Karpas-422 (cell line): ENCODE data around the gene CSNK1D. TPM values are rescaled to one million over a fixed set of nuclear protein-coding genes. Genes with fewer than 3 reads are reported as not detected.
A peak's percentile ranks its signal among the peaks of the same experiment; 100 is the strongest.

Experiments
- DNase-seq: peaks from one replicate; pipeline ENCODE4 v3.0.0-alpha.2; 2015
- H2AFZ ChIP-seq: fragments of 200-600 bp; sonication (generic); 2 replicates; pipeline ENCODE4 v1.6.1; 2014; ENCODE audit warnings: antibody characterized with exemption, low read length, mixed read lengths
- H3K27ac ChIP-seq: fragments of 200-600 bp; sonication (generic); 2 replicates; pipeline ENCODE4 v1.5.1; 2014; ENCODE audit warnings: mild to moderate bottlenecking, low read length, moderate library complexity
- H3K27me3 ChIP-seq: fragments of 200-600 bp; sonication (generic); 2 replicates; pipeline ENCODE4 v1.6.1; 2014; ENCODE audit warnings: low read length, mixed read lengths
- H3K36me3 ChIP-seq: fragments of 200-600 bp; sonication (generic); 2 replicates; pipeline ENCODE4 v1.6.1; 2014; ENCODE audit warnings: low read length, mixed read lengths; ENCODE audit not compliant: insufficient read depth
- H3K4me1 ChIP-seq: fragments of 200-600 bp; sonication (generic); 2 replicates; pipeline ENCODE4 v1.6.1; 2014; ENCODE audit warnings: mild to moderate bottlenecking, low read length, mixed read lengths
- H3K4me2 ChIP-seq: fragments of 200-600 bp; sonication (generic); 2 replicates; pipeline ENCODE4 v1.6.1; 2014; ENCODE audit warnings: low read length, low read depth, mild to moderate bottlenecking; ENCODE audit not compliant: poor library complexity, severe bottlenecking
- H3K4me3 ChIP-seq: fragments of 200-600 bp; sonication (generic); 2 replicates; pipeline ENCODE4 v1.5.1; 2014; ENCODE audit warnings: mild to moderate bottlenecking, antibody characterized with exemption, low read length, mixed read lengths
- H3K79me2 ChIP-seq: fragments of 200-600 bp; sonication (generic); 2 replicates; pipeline ENCODE4 v1.6.1; 2014; ENCODE audit warnings: mild to moderate bottlenecking, low read length, mixed read lengths
- H3K9ac ChIP-seq: fragments of 200-600 bp; sonication (generic); 2 replicates; pipeline ENCODE4 v1.6.0; 2014; ENCODE audit warnings: low read length
- H3K9me2 ChIP-seq: fragments of 200-600 bp; sonication (generic), shearing (Covaris generic); replicated peaks from 2 replicates; pipeline ENCODE4 v1.6.0; 2014; ENCODE audit warnings: mild to moderate bottlenecking, low read length, moderate library complexity; ENCODE audit not compliant: insufficient read depth
- H3K9me3 ChIP-seq: fragments of 300-700, 200-600 bp; sonication (generic); 2 replicates; pipeline ENCODE4 v1.6.1; 2014; ENCODE audit warnings: low read length, mixed read lengths
- H4K20me1 ChIP-seq: fragments of 200-600 bp; sonication (generic); 2 replicates; pipeline ENCODE4 v1.6.1; 2014; ENCODE audit warnings: mild to moderate bottlenecking, antibody characterized with exemption, low read length, low read depth; ENCODE audit not compliant: insufficient read depth
- total RNA-seq: library from RNA; depleted of rRNA; stranded (reverse); fragments of >200 nt; shearing (Covaris generic); gene quantifications from 2 replicates; pipeline ENCODE4 v1.2.3, GENCODE V29; 2014; ENCODE audit warnings: low replicate concordance

The CSNK1D gene
- total RNA-seq, 1 experiment from 2014 or later: 30.6 TPM

DNA sequence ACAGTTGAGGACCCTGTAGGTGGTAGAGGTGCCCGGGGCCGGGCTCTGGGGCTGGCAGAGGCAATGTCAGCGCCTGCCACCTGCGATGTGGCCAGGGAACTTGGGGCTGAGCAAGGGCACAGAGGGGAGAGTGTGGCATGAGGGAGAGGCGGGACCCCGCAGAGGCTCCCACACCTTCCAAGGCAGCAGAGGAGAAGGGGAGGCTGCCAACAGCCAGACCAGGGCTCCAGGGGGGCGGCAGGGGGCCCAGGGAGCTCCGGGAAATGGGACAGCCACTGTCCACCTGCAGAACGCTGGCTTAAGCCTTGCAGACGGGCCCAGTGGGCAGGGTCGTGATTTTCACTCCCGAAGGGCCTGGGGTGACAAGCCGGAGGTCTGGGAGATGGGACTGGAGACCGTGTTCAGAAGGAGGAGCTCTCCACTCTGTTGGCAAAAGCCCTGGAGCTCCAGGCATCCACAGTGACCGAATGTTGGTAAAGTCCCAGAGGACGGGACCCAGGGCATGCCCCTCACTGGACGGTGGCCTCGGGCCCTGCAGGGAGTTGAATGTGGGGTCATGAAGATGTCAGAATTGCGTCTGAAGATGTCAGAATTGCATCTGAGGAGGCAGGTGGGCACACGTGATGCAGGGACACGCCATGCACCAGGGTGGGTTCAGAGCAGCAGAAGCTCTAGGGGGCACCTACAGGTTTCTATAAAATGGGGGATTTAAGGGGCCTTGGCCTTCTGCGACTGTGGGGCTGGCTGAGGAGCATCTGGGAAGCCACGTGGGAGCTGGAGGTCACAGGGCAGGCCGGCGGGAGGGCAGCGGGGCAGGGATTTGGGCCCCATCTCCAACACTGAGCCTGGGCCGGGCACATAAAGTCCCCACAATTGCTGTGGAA, 25.3 kb upstream of the CSNK1D start:
- no peaks in the 10 kb centered on the region for H3K79me2 ChIP-seq
- peak overlapping the region; percentile 72 for H3K9ac ChIP-seq
- peak overlapping the region; percentile 90 for H3K4me2 ChIP-seq
- H3K36me3 ChIP-seq: no peaks in the 10 kb centered on the region
- no peak overlapping the region for H3K27ac ChIP-seq
- DNase-seq: no peak
- no peaks in the 10 kb centered on the region for H4K20me1 ChIP-seq
- H3K9me3 ChIP-seq: no peaks in the 10 kb centered on the region
- H2AFZ ChIP-seq: peak overlapping the region; percentile 88; the same call in 1 of the 2 replicates
- H3K4me1 ChIP-seq: peaks cover 28% of the 10 kb centered on the region
- no peaks in the 10 kb centered on the region for H3K9me2 ChIP-seq
- H3K4me3 ChIP-seq: peak overlapping the region; percentile 69
- no peaks in the 10 kb centered on the region for H3K27me3 ChIP-seq

DNA sequence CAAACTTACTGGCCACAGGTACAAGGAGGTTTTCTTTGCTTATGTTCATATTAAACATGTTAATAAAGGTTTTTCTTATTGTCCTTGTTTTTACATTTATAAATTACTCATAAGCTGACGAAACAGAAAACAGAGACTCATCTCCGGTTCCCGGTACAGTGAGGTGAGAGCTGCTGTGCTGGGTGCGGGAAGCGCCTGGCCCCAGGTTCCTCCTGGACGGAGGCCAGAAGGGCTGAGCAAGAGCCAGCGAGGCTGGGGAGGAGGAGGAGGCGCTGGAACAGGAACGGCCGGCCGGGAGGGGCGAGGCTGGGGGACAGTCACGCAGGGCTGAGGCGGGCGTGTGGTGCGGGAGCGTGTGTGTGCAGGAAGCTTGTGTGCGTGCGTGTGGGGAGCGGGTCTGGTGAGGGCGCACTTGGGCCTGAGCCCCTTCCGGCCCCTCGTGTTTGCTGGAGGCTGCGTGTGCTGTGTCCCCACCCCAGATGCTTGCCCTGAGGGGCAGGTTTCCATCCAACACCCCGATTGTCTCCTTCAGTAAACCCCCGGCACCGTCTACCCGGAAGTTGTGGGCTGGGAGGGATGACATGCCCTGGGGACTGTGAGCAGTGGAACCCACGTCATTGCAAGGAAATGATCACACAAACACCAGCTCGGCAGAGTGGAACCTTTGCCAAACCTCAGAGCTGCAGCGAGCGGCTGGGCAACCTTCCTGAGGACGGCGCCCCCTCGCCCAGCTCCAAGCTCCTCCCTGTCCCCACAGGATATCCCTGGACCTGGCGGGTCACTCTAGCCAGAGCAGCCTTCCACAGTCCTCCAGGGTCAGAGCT, 24.4 kb upstream of the CSNK1D start:
- Histone ChIP-seq H3K79me2 (no peaks in the 10 kb centered on the region), H3K9me2 (no peaks in the 10 kb centered on the region), H3K4me1 (peaks cover 28% of the 10 kb centered on the region), H3K27ac (no peak overlapping the region), H4K20me1 (no peaks in the 10 kb centered on the region), H2AFZ (peak overlapping the region; percentile 88), H3K4me2 (peak overlapping the region; percentile 90), H3K36me3 (no peaks in the 10 kb centered on the region), H3K9ac (peak overlapping the region; percentile 72), H3K9me3 (no peaks in the 10 kb centered on the region), H3K4me3 (peak overlapping the region; percentile 69), H3K27me3 (no peaks in the 10 kb centered on the region)
- DNase-seq: peak; percentile 83

DNA sequence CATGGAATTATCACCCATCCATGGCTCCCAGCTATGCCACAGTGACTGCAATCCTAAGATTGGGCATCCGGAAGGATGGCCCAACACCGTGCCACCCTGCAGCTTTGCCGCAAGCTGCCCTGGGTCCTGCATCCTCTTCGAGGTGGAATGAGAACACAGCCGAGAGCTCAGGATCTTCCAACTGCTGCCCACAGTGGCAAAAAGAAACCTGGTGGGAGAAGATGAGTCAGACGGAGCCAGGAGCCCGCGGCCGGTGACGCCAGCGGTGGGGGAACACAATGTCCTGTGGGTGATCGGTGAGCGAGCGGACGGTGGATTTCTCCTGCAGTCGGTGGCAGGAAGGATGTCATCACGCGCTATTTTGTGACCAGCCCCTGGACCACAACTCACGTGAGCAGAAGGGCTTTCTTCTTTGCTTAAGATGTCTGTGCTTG, 23.8 kb upstream of the CSNK1D start:
- Histone ChIP-seq H3K4me2 (peak overlapping the region; percentile 90), H3K9me2 (no peaks in the 10 kb centered on the region), H3K4me1 (peaks cover 30% of the 10 kb centered on the region), H3K36me3 (no peaks in the 10 kb centered on the region), H4K20me1 (no peaks in the 10 kb centered on the region), H3K4me3 (peak overlapping the region; percentile 69), H3K9me3 (no peaks in the 10 kb centered on the region), H3K79me2 (no peaks in the 10 kb centered on the region), H2AFZ (peak overlapping the region; percentile 88), H3K27ac (no peak overlapping the region), H3K27me3 (no peaks in the 10 kb centered on the region), H3K9ac (peak overlapping the region; percentile 72)
- peak; percentile 59 for DNase-seq

DNA sequence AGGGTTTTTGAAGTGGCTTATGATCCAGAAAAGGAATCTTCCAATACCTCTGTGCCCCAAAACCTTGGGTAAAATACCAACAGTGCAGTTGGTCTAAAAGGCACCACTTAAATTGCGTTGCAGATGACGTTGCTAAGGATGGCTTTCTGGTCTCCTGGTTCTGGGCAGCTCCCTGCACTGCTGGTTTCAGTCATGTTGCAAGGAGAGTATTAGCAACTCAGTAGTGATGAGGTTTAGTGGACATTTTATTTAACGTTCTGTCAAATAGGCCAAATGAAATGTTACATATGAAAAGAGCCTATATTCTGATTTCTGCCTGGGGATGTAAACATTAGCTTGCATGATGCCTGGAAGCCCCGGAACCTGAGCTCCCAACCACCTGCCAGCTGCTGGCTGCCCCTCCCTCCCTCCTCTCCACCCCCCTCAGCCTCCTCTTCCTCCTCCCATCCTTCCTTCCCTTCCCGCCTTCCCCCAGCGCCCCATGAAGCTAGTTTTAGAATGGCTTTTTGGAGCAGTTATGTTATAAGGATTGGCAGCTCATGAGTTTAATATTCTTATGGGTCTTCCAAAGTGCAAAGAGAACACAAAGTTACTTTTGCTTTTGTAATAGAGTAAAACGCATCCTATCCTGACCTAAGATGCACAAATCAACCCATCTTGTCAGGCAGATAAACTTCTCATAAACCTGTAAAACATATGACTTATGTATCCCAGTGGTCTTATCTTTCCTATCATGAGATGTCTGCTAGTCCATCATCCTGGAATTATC, 23.2 kb upstream of the CSNK1D start:
- H4K20me1 ChIP-seq: no peaks in the 10 kb centered on the region
- no peaks in the 10 kb centered on the region for H3K27me3 ChIP-seq
- H3K36me3 ChIP-seq: no peaks in the 10 kb centered on the region
- H3K27ac ChIP-seq: no peak overlapping the region
- H3K4me3 ChIP-seq: peak overlapping the region; percentile 69
- DNase-seq: no peak
- peak overlapping the region; percentile 72 for H3K9ac ChIP-seq
- H2AFZ ChIP-seq: peak overlapping the region; percentile 88
- peaks cover 36% of the 10 kb centered on the region for H3K4me1 ChIP-seq
- no peaks in the 10 kb centered on the region for H3K79me2 ChIP-seq
- no peaks in the 10 kb centered on the region for H3K9me2 ChIP-seq
- peak overlapping the region; percentile 90 for H3K4me2 ChIP-seq
- no peaks in the 10 kb centered on the region for H3K9me3 ChIP-seq

DNA sequence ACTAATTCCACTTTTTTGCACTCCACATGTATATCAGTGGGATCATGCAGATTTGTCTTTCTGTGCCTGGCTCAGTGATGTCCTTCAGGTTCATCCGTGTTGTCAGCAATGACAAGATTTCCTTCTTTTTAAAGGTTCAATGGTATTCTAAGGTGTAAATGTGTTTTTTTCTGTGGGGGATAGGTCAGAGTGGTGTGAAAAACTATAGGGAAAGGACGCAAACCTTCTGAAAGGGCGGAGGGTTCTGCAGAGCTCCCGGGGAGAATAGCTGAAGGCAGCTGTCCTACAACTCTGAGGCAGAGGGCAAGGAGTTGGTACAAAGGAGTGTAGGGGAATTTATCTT, 21.9 kb upstream of the CSNK1D start:
- no peak overlapping the region for H3K9ac ChIP-seq

DNA sequence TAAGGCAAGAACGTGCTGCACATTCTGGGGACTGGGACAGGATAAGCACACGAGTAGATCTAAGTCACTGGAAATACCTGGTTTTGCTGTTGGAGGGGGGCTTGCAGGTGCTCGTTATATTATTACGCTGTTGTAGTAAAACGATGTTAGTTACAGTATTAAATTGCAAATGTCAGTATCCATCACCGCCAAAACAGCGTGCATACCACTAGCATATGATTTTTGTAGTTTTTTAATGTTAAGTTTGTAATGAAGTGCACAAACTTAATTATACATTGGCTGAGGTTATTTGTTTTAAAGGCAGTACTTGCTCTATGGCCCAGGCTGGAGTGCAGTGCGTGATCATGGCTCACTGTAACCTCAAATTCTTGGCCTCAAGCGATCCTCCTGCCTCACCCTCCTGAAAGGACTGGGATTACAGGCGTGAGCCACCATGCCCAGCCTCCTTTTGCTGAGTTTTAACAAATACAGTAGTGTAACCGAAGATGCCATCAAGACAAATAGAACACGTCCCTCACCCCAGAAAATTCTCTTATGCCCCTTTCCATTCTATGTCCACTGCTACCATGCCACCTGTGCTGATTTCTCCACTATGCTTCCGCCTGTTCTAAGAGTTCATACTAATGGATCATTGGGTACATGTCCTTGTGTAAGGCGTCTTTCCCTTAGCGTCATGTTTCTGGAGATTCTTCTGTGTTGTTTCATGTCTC, 20.7 kb upstream of the CSNK1D start:
- Histone ChIP-seq H3K4me1 (peaks cover 34% of the 10 kb centered on the region), H3K27ac (no peak overlapping the region)

More for the DNA sequence above, 21.9 kb upstream of the CSNK1D start:
- H3K27me3 ChIP-seq: no peaks in the 10 kb centered on the region
- H3K4me1 ChIP-seq: peaks cover 34% of the 10 kb centered on the region
- no peak overlapping the region for H3K27ac ChIP-seq
- no peaks in the 10 kb centered on the region for H3K9me3 ChIP-seq
- H4K20me1 ChIP-seq: no peaks in the 10 kb centered on the region
- no peak overlapping the region for H2AFZ ChIP-seq
- no peak overlapping the region for H3K4me3 ChIP-seq
- H3K79me2 ChIP-seq: no peaks in the 10 kb centered on the region
- H3K9me2 ChIP-seq: no peaks in the 10 kb centered on the region
- H3K36me3 ChIP-seq: no peaks in the 10 kb centered on the region
- no peak overlapping the region for H3K4me2 ChIP-seq
- no peak for DNase-seq

DNA sequence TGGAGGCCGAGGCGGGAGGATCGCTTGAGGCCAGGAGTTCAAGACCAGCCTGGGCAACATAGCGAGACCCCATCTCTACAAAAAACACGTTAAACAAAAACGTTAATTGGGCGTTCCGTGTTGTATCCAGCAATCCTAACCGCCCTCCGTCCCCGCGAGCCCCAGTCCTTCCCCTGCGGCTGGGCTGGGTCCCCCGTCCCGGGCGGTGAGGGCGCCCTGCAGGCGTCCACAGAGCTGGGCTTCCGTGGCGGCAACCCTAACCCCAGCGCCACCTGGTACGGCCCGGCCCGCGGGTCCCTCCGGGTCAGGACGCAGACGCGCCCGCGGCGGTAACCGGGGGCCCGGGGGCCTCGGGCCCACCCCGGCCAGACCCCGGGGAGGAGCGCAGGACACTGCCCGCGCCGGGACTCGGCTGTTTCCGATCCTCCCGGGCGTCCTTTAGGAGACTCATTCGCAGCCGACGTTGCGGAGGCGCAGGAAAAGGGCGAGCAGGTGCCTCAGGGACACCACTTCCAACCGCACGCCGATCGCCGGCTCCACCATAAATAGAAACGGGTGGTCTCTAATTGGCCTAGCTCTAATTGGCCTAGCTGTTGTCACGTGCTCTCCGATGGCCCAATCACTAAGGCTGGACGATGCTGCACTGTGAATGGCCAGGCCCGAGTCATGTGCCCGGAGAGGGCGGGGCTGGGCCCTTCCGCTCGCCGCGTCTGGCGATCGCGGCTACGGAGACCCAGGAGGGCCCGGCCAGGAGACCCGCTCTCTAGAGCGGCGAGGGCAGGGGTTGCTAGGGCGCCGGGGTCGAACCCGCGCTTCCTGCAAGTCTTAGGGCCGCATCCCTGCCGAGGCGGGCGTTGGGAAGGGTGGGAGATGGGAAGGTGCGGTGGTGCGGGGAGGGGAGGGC, 19.0 kb upstream of the CSNK1D start:
- Histone ChIP-seq H3K9me3 (no peaks in the 10 kb centered on the region), H3K4me2 (peak overlapping the region; percentile 99), H3K36me3 (no peaks in the 10 kb centered on the region), H3K27ac (peak overlapping the region; percentile 65; the same call in 1 of the 2 replicates), H3K9ac (peak overlapping the region; percentile 97), H3K4me3 (peak overlapping the region; percentile 97), H3K27me3 (no peaks in the 10 kb centered on the region), H4K20me1 (no peaks in the 10 kb centered on the region), H3K4me1 (peaks cover 22% of the 10 kb centered on the region), H3K9me2 (no peaks in the 10 kb centered on the region), H2AFZ (peak overlapping the region; percentile 95), H3K79me2 (no peaks in the 10 kb centered on the region)
- peak; percentile 98 for DNase-seq

More for the DNA sequence above, 20.7 kb upstream of the CSNK1D start:
- no peak for DNase-seq
- no peaks in the 10 kb centered on the region for H3K27me3 ChIP-seq
- no peaks in the 10 kb centered on the region for H3K9me2 ChIP-seq
- no peak overlapping the region for H3K9ac ChIP-seq
- H3K79me2 ChIP-seq: no peaks in the 10 kb centered on the region
- H4K20me1 ChIP-seq: no peaks in the 10 kb centered on the region
- H3K4me3 ChIP-seq: no peak overlapping the region
- H3K36me3 ChIP-seq: no peaks in the 10 kb centered on the region
- H3K4me2 ChIP-seq: no peak overlapping the region
- no peak overlapping the region for H2AFZ ChIP-seq
- H3K9me3 ChIP-seq: no peaks in the 10 kb centered on the region
